22Rv1 (cell line): ENCODE measurements around the gene SPTSSB.

Source experiments
- ZFX ChIP-seq: fragments of 450-650 bp; IDR thresholded peaks from 2 replicates; pipeline ENCODE4 v1.6.1; 2017; ENCODE audit warnings: antibody characterized with exemption, borderline replicate concordance
- TF ChIP-seq, protein P1 (sequence below): fragments of 450-650 bp; IDR thresholded peaks from 2 replicates; pipeline ENCODE4 v1.5.1; 2017; ENCODE audit warnings: mild to moderate bottlenecking

DNA sequence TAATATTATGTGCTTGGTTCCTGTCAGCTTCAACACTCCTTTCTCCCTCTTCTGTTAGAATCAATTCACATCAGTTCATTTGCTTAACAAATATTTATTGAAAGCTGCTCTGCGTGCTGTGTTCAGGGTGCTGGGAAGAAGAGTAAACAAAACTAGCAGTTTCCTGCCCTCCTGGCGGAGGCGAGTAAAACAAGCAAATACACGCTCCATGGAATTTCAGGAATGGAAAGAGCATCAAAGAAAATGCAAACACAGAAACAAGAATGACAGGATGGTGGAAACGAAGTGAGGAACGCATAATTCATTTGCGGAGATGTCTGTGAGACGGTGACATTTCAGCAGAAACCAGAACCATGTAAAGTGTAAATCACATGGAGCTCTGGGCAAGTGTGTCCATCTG lies 49.4 kb upstream of the SPTSSB start:
- no peak for TF ChIP-seq ZFX
- TF ChIP-seq, protein P1, sequence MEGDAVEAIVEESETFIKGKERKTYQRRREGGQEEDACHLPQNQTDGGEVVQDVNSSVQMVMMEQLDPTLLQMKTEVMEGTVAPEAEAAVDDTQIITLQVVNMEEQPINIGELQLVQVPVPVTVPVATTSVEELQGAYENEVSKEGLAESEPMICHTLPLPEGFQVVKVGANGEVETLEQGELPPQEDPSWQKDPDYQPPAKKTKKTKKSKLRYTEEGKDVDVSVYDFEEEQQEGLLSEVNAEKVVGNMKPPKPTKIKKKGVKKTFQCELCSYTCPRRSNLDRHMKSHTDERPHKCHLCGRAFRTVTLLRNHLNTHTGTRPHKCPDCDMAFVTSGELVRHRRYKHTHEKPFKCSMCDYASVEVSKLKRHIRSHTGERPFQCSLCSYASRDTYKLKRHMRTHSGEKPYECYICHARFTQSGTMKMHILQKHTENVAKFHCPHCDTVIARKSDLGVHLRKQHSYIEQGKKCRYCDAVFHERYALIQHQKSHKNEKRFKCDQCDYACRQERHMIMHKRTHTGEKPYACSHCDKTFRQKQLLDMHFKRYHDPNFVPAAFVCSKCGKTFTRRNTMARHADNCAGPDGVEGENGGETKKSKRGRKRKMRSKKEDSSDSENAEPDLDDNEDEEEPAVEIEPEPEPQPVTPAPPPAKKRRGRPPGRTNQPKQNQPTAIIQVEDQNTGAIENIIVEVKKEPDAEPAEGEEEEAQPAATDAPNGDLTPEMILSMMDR: peak; percentile 25
